Cardiac muscle cell (in vitro differentiated cells and primary cell): ENCODE data around the gene LRR1. TPM values are rescaled to one million over a fixed set of nuclear protein-coding genes. Genes with fewer than 3 reads are reported as not detected.
"Not testable (repeated sequence)": the region's sequence is repeated elsewhere in the genome, so short reads cannot be mapped to it uniquely, and the experiment has no call there.

Source experiments
- DNase-seq, 2 donors: peaks; one replicate each; pipeline versions ENCODE4 v3.0.0 to v3.0.0-alpha.2; 2010 to 2017; ENCODE audit warnings: low read depth in 1 of 2, low spot score in 1 of 2
- H3K27ac ChIP-seq: fragments of 200-600 bp; sonication (generic); 2 replicates; pipeline ENCODE4 v1.5.1; 2016
- H3K27me3 ChIP-seq: fragments of 200-600 bp; sonication (generic); 2 replicates; pipeline ENCODE4 v1.6.0; 2016; ENCODE audit warnings: control low read depth
- H3K36me3 ChIP-seq: fragments of 200-600 bp; sonication (generic); 2 replicates; pipeline ENCODE4 v1.5.1; 2016; ENCODE audit warnings: control low read depth
- H3K4me1 ChIP-seq: fragments of 200-600 bp; sonication (generic); 2 replicates; pipeline ENCODE4 v1.8.1; 2017; ENCODE audit warnings: low read depth, mild to moderate bottlenecking, mixed run types
- H3K4me3 ChIP-seq: fragments of 200-600 bp; sonication (generic); 2 replicates; pipeline ENCODE4 v1.5.1; 2016; ENCODE audit warnings: mild to moderate bottlenecking
- H3K9me3 ChIP-seq: fragments of 200-600 bp; sonication (generic); 2 replicates; pipeline ENCODE4 v1.5.1; 2017; ENCODE audit warnings: low read depth, mild to moderate bottlenecking, control low read depth
- polyA plus RNA-seq: library from polyadenylated mRNA; unstranded; fragments of >200 nt; fragmentation: Nextera tagmentation; extraction: Ambion mirVana; gene quantifications from 2 replicates; pipeline ENCODE4 v1.2.1, GENCODE V29; 2016
- total RNA-seq: library from RNA; depleted of rRNA; stranded (reverse); fragments of >200 nt; gene quantifications from 2 replicates; pipeline ENCODE4 v1.2.3, GENCODE V29; 2016
- TF ChIP-seq, protein P1 (sequence below): IDR thresholded peaks from 2 replicates; pipeline ENCODE4 v1.5.1; 2012; ENCODE audit warnings: low read depth, mild to moderate bottlenecking, low read length

LRR1 gene
- total and polyA plus RNA-seq, 2 experiments from 2014 or later, result 11.2 to 22.8 TPM

DNA sequence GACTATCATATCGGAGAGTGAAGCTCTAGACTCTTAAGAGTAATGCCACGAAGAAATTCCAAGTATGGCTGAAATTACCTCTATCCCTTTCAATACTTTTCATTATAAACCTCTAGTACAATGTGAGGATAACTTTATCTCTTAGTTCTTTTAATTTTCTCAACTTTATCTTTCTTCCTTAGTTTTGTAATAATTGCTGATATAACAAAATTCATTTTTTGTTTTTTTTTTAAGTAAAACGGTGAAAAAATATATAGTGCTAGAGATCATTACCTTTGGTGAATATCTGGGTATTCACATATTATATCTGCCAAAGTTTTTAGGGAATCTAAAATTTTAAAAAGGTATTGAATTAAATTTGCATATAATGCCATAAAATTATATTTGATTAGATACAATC lies 55.8 kb downstream of the LRR1 start:
- no peak for DNase-seq
- TF ChIP-seq, protein P1, sequence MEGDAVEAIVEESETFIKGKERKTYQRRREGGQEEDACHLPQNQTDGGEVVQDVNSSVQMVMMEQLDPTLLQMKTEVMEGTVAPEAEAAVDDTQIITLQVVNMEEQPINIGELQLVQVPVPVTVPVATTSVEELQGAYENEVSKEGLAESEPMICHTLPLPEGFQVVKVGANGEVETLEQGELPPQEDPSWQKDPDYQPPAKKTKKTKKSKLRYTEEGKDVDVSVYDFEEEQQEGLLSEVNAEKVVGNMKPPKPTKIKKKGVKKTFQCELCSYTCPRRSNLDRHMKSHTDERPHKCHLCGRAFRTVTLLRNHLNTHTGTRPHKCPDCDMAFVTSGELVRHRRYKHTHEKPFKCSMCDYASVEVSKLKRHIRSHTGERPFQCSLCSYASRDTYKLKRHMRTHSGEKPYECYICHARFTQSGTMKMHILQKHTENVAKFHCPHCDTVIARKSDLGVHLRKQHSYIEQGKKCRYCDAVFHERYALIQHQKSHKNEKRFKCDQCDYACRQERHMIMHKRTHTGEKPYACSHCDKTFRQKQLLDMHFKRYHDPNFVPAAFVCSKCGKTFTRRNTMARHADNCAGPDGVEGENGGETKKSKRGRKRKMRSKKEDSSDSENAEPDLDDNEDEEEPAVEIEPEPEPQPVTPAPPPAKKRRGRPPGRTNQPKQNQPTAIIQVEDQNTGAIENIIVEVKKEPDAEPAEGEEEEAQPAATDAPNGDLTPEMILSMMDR, result no peak
- Histone ChIP-seq H3K4me1 (no peaks in the 10 kb centered on the region), H3K36me3 (no peaks in the 10 kb centered on the region), H3K27me3 (no peaks in the 10 kb centered on the region), H3K27ac (no peak overlapping the region), H3K9me3 (no peaks in the 10 kb centered on the region), H3K4me3 (no peak overlapping the region)

DNA sequence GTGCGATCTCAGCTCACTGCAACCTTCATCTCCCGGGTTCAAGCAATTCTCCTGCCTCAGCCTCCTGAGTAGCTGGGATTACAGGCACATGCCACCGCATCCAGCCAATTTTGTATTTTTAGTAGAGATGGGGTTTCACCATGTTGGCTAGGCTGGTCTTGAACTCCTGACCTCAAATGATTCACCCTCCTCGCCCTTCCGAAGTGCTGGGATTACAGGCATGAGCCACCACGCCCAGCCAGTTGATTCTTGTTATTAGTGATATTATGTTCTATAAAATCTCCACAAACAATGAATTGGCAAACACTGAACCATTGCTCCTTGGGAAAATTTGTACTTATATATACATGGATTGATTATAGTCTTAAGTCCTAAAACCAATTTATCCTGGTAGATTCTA lies 58.8 kb downstream of the LRR1 start:
- DNase-seq, H3K4me1 ChIP-seq, H3K27me3 ChIP-seq, H3K36me3 ChIP-seq, H3K4me3 ChIP-seq, H3K27ac ChIP-seq, H3K9me3 ChIP-seq: not testable (repeated sequence)

DNA sequence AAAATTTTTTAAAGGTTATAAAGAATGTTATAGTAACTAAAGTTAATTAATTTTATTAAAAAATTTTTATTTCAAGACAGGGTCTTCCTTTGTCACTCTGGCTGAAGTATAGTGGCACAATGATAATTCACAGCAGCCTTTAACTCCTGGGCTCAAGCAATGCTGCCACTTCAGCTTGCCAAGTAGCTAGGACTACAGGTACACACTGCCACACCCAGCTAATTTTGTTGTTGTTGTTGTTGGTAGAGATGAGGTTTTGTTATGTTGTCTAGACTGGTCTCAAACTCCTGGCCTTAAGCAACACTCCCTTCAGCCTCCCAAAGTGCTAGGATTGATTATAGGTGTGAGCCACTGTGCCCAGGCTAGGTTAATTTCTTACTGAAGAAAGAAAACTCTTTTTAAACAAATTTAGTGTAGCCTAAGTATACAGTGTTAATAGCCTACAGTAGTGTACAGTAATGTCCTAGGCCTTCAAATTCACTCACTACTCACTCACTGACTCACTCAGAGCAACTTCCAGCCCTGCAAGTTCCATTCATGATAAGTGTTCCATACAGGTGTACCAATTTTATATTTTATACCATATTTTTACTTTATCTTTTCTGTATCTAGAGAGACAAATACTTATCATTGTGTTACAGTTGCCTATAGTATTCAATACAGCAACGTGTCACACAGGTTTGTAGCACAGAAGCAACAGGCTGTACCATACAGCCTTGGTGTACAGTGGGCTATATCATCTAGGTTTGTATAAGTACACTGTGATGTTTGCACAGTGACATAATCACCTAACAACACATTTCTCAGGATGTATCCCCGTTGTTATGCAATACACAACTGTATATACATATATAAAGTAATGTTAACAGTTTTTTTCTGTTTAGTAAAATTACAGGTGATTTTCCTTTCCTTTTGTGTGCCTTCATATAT lies 61.1 kb downstream of the LRR1 start:
- no peaks in the 10 kb centered on the region for H3K9me3 ChIP-seq
- no peak overlapping the region for H3K4me3 ChIP-seq
- TF ChIP-seq, protein P1, result no peak
- no peak for DNase-seq
- H3K27ac ChIP-seq, result no peak overlapping the region
- no peaks in the 10 kb centered on the region for H3K36me3 ChIP-seq
- no peaks in the 10 kb centered on the region for H3K4me1 ChIP-seq
- no peaks in the 10 kb centered on the region for H3K27me3 ChIP-seq

Other genes starting within 250 kb of the LRR1 start
- 498 and 2,037 TPM in 2 replicates for gene RPS29, start 12.6 kb upstream of the LRR1 start, total RNA-seq
- 1,089 and 1,188 TPM in 2 replicates for gene RPS29, start 12.6 kb upstream of the LRR1 start, polyA plus RNA-seq
- gene RPL36AL, start 21.7 kb downstream of the LRR1 start, total RNA-seq, result 165 and 197 TPM in 2 replicates
- gene RPL36AL, start 21.7 kb downstream of the LRR1 start, polyA plus RNA-seq, result 185 and 208 TPM in 2 replicates
- gene MGAT2, start 21.9 kb downstream of the LRR1 start, total RNA-seq, result 45.3 and 48.5 TPM in 2 replicates
- gene MGAT2, start 21.9 kb downstream of the LRR1 start, polyA plus RNA-seq, result 35.2 and 35.9 TPM in 2 replicates
- gene DNAAF2, start 36.3 kb downstream of the LRR1 start, total RNA-seq, result 28.0 and 28.9 TPM in 2 replicates
- 26.0 and 34.9 TPM in 2 replicates for gene DNAAF2, start 36.3 kb downstream of the LRR1 start, polyA plus RNA-seq
- 2.8 and 4.5 TPM in 2 replicates for gene POLE2, start 89.3 kb downstream of the LRR1 start, total RNA-seq
- 9.0 and 11.8 TPM in 2 replicates for gene POLE2, start 89.3 kb downstream of the LRR1 start, polyA plus RNA-seq
- 0.85 and 2.6 TPM in 2 replicates for gene KLHDC1, start 94.2 kb downstream of the LRR1 start, total RNA-seq
- 4.0 and 4.1 TPM in 2 replicates for gene KLHDC1, start 94.2 kb downstream of the LRR1 start, polyA plus RNA-seq
- gene KLHDC2, start 169.2 kb downstream of the LRR1 start, total RNA-seq, result 83.7 and 94.5 TPM in 2 replicates
- gene KLHDC2, start 169.2 kb downstream of the LRR1 start, polyA plus RNA-seq, result 192 and 236 TPM in 2 replicates